ENCODE results near the gene TMEM182.

The TMEM182 gene

GRCh38 chr2:102778260-102778659 is 16.4 kb downstream of the TMEM182 start:
- Histone ChIP-seq H3K18ac (ENCODE audit: low read length) (no peak overlapping the region), H2BK120ac (ENCODE audit: insufficient read depth, low read length, poor library complexity) (no peak overlapping the region), H2AK5ac (ENCODE audit: low read length) (no peak overlapping the region), H4K91ac (ENCODE audit: low read depth, low read length) (no peak overlapping the region), H3K9me3 (ENCODE audit: insufficient read depth, low read depth, low read length) (no peaks in the 10 kb centered on the region), H3K4ac (ENCODE audit: low read depth, low read length) (no peak overlapping the region), H3K27me3 (ENCODE audit: insufficient read depth, low read length) (no peaks in the 10 kb centered on the region), H3K4me2 (ENCODE audit: low read length) (no peak overlapping the region), H2AFZ (ENCODE audit: insufficient read depth, low read length, poor library complexity) (no peak overlapping the region), H3K79me2 (ENCODE audit: control insufficient read depth, insufficient read depth, low read length, poor library complexity) (no peaks in the 10 kb centered on the region), H3K9ac (ENCODE audit: low read length) (no peak overlapping the region), H3K79me1 (ENCODE audit: low read length) (no peaks in the 10 kb centered on the region), H4K12ac (ENCODE audit: low read depth, low read length) (no peak overlapping the region), H3K27ac (ENCODE audit: low read depth, low read length) (no peak overlapping the region), H3K23ac (ENCODE audit: low read length) (no peak overlapping the region), H3K14ac (ENCODE audit: low read length) (no peak overlapping the region), H3K36me3 (ENCODE audit: control insufficient read depth in 1 of 2, insufficient read depth in 2 of 2, low read length in 2 of 2) (no peaks in the 10 kb centered on the region), H2BK12ac (ENCODE audit: low read length) (no peak overlapping the region), H2BK5ac (ENCODE audit: low read depth, low read length, poor library complexity) (no peak overlapping the region), H4K8ac (ENCODE audit: low read depth, low read length) (no peak overlapping the region), H3K4me3 (ENCODE audit: low read depth, low read length) (no peak overlapping the region), H3K4me1 (ENCODE audit: control insufficient read depth in 1 of 2, insufficient read depth in 2 of 2, low read length in 2 of 2) (no peaks in the 10 kb centered on the region)
- WGBS (ENCODE audit: extremely low coverage, insufficient coverage, insufficient read length) = no CpG with 5 or more reads among the region's 1 CpG
- no peak for DNase-seq

- Histone ChIP-seq H3K79me1 (ENCODE audit: low read length) (no peaks in the 10 kb centered on the region), H2AK5ac (ENCODE audit: low read length) (no peak overlapping the region)
- no CpG with 5 or more reads among the region's 1 CpG for WGBS (ENCODE audit: extremely low coverage, insufficient coverage, insufficient read length)
Measured at GRCh38 chr2:102780467-102780866, 18.6 kb downstream of the TMEM182 start.

GRCh38 chr2:102782187-102782586 is 20.4 kb downstream of the TMEM182 start:
- Histone ChIP-seq H3K4me3 (ENCODE audit: low read depth, low read length) (no peak overlapping the region), H3K9ac (ENCODE audit: low read length) (no peak overlapping the region), H3K9me3 (ENCODE audit: insufficient read depth, low read depth, low read length) (no peaks in the 10 kb centered on the region), H3K27ac (ENCODE audit: low read depth, low read length) (no peak overlapping the region), H3K36me3 (ENCODE audit: control insufficient read depth in 1 of 2, insufficient read depth in 2 of 2, low read length in 2 of 2) (no peaks in the 10 kb centered on the region), H4K91ac (ENCODE audit: low read depth, low read length) (no peak overlapping the region), H2AK5ac (ENCODE audit: low read length) (no peak overlapping the region), H3K79me2 (ENCODE audit: control insufficient read depth, insufficient read depth, low read length, poor library complexity) (no peaks in the 10 kb centered on the region), H3K4me2 (ENCODE audit: low read length) (no peak overlapping the region), H3K23ac (ENCODE audit: low read length) (no peak overlapping the region), H2BK120ac (ENCODE audit: insufficient read depth, low read length, poor library complexity) (no peak overlapping the region), H4K12ac (ENCODE audit: low read depth, low read length) (no peak overlapping the region), H3K4me1 (ENCODE audit: control insufficient read depth in 1 of 2, insufficient read depth in 2 of 2, low read length in 2 of 2) (peaks cover 0 to 2% of the 10 kb centered on the region in 2 experiments), H3K79me1 (ENCODE audit: low read length) (no peaks in the 10 kb centered on the region), H3K4ac (ENCODE audit: low read depth, low read length) (no peak overlapping the region), H2AFZ (ENCODE audit: insufficient read depth, low read length, poor library complexity) (no peak overlapping the region), H4K8ac (ENCODE audit: low read depth, low read length) (no peak overlapping the region), H3K18ac (ENCODE audit: low read length) (no peak overlapping the region), H2BK12ac (ENCODE audit: low read length) (no peak overlapping the region), H2BK5ac (ENCODE audit: low read depth, low read length, poor library complexity) (no peak overlapping the region), H3K27me3 (ENCODE audit: insufficient read depth, low read length) (no peaks in the 10 kb centered on the region), H3K14ac (ENCODE audit: low read length) (no peak overlapping the region)
- no CpG with 5 or more reads among the region's 2 CpGs for WGBS (ENCODE audit: extremely low coverage, insufficient coverage, insufficient read length)
- no peak for DNase-seq

More at GRCh38 chr2:102780467-102780866, 18.6 kb downstream of the TMEM182 start:
- H3K27ac ChIP-seq (ENCODE audit: low read depth, low read length) = no peak overlapping the region
- H2BK5ac ChIP-seq (ENCODE audit: low read depth, low read length, poor library complexity) = no peak overlapping the region
- H2BK120ac ChIP-seq (ENCODE audit: insufficient read depth, low read length, poor library complexity) = no peak overlapping the region
- no peak overlapping the region for H2BK12ac ChIP-seq (ENCODE audit: low read length)
- H4K8ac ChIP-seq (ENCODE audit: low read depth, low read length) = no peak overlapping the region
- no peak overlapping the region for H3K18ac ChIP-seq (ENCODE audit: low read length)
- no peak overlapping the region for H2AFZ ChIP-seq (ENCODE audit: insufficient read depth, low read length, poor library complexity)
- no peak overlapping the region for H3K14ac ChIP-seq (ENCODE audit: low read length)
- H3K4me3 ChIP-seq (ENCODE audit: low read depth, low read length) = no peak overlapping the region
- no peaks in the 10 kb centered on the region for H3K79me2 ChIP-seq (ENCODE audit: control insufficient read depth, insufficient read depth, low read length, poor library complexity)
- H4K91ac ChIP-seq (ENCODE audit: low read depth, low read length) = no peak overlapping the region
- peaks cover 0 to 2% of the 10 kb centered on the region in 2 experiments for H3K4me1 ChIP-seq (ENCODE audit: control insufficient read depth in 1 of 2, insufficient read depth in 2 of 2, low read length in 2 of 2)
- no peak overlapping the region for H3K4ac ChIP-seq (ENCODE audit: low read depth, low read length)
- no peak overlapping the region for H4K12ac ChIP-seq (ENCODE audit: low read depth, low read length)
- no peaks in the 10 kb centered on the region for H3K36me3 ChIP-seq (ENCODE audit: control insufficient read depth in 1 of 2, insufficient read depth in 2 of 2, low read length in 2 of 2)
- H3K23ac ChIP-seq (ENCODE audit: low read length) = no peak overlapping the region
- no peaks in the 10 kb centered on the region for H3K9me3 ChIP-seq (ENCODE audit: insufficient read depth, low read depth, low read length)
- no peak overlapping the region for H3K9ac ChIP-seq (ENCODE audit: low read length)
- no peak overlapping the region for H3K4me2 ChIP-seq (ENCODE audit: low read length)
- no peaks in the 10 kb centered on the region for H3K27me3 ChIP-seq (ENCODE audit: insufficient read depth, low read length)
- DNase-seq = no peak

GRCh38 chr2:102782933-102783332 is 21.1 kb downstream of the TMEM182 start:
- no peaks in the 10 kb centered on the region for H3K27me3 ChIP-seq (ENCODE audit: insufficient read depth, low read length)
- no peak overlapping the region for H3K27ac ChIP-seq (ENCODE audit: low read depth, low read length)
- no peak overlapping the region for H2AFZ ChIP-seq (ENCODE audit: insufficient read depth, low read length, poor library complexity)
- H2BK5ac ChIP-seq (ENCODE audit: low read depth, low read length, poor library complexity) = no peak overlapping the region
- H3K79me1 ChIP-seq (ENCODE audit: low read length) = no peaks in the 10 kb centered on the region
- H3K18ac ChIP-seq (ENCODE audit: low read length) = no peak overlapping the region
- DNase-seq = peak in 1 of 2 donors; percentile 59
- H3K79me2 ChIP-seq (ENCODE audit: control insufficient read depth, insufficient read depth, low read length, poor library complexity) = no peaks in the 10 kb centered on the region
- H2BK120ac ChIP-seq (ENCODE audit: insufficient read depth, low read length, poor library complexity) = no peak overlapping the region
- H3K23ac ChIP-seq (ENCODE audit: low read length) = no peak overlapping the region
- no peak overlapping the region for H3K9ac ChIP-seq (ENCODE audit: low read length)
- no peak overlapping the region for H4K91ac ChIP-seq (ENCODE audit: low read depth, low read length)
- no CpG with 5 or more reads among the region's 1 CpG for WGBS (ENCODE audit: extremely low coverage, insufficient coverage, insufficient read length)
- no peak overlapping the region for H3K4me2 ChIP-seq (ENCODE audit: low read length)
- no peak overlapping the region for H3K14ac ChIP-seq (ENCODE audit: low read length)
- H2AK5ac ChIP-seq (ENCODE audit: low read length) = no peak overlapping the region
- no peaks in the 10 kb centered on the region for H3K36me3 ChIP-seq (ENCODE audit: control insufficient read depth in 1 of 2, insufficient read depth in 2 of 2, low read length in 2 of 2)
- H3K4me3 ChIP-seq (ENCODE audit: low read depth, low read length) = no peak overlapping the region
- H4K12ac ChIP-seq (ENCODE audit: low read depth, low read length) = no peak overlapping the region
- no peaks in the 10 kb centered on the region for H3K9me3 ChIP-seq (ENCODE audit: insufficient read depth, low read depth, low read length)
- H3K4me1 ChIP-seq (ENCODE audit: control insufficient read depth in 1 of 2, insufficient read depth in 2 of 2, low read length in 2 of 2) = peaks cover 0 to 2% of the 10 kb centered on the region in 2 experiments
- no peak overlapping the region for H2BK12ac ChIP-seq (ENCODE audit: low read length)
- H3K4ac ChIP-seq (ENCODE audit: low read depth, low read length) = no peak overlapping the region
- H4K8ac ChIP-seq (ENCODE audit: low read depth, low read length) = no peak overlapping the region

All from trophoblast cell (in vitro differentiated cells and primary cell).